ENCODE measurements around the gene TOMM6. TPM values are rescaled to one million over a fixed set of nuclear protein-coding genes. Genes with fewer than 3 reads are reported as not detected.

TOMM6 gene
- total and polyA plus RNA-seq, 4 experiments from 2014 or later = 118 to 353 (median 213) TPM

DNA sequence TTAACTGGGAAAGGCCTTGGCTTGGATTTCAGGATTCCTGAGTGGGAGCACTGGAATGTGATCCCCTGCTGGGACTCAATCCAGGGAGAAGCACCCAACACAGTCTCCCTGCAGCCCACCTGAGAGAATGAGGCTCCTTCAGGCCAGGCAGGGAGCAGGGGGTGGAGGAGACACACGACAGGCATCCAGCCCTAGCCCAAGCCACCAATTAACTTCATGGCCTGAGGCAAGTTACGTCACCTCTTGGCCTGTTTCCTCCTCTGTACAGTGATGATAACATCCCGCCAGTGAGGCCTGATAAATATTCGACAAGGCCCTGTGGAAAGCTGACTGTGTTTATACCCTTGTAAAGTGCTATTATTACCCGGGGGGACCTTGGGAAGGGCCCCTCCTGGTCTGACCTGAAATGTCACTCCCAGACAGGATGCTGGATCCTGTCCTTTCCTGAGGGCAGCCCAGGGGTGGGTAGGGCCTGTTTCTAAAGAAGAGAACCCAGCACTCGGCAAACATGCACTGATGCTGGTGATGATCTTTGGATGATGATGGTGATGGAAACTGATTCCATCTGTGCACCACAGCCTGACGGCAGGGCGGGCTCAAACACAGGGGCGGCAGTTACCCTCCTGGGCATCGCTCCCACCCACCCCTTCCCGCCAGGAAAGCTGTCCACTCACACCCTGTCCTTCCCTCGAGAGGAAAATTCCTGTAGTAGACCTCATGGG lies 20.2 kb upstream of the TOMM6 start:
- no peaks in the 10 kb centered on the region for H3K4me1 Mint-ChIP-seq
- Histone ChIP-seq H3K27ac (ENCODE audit: low read depth, low read length) (no peak overlapping the region), H3K36me3 (ENCODE audit: insufficient read depth, low read length) (peaks cover 11% of the 10 kb centered on the region), H3K4me1 (ENCODE audit: insufficient read depth, low read length) (no peaks in the 10 kb centered on the region), H3K4me3 (ENCODE audit: low read length in 2 of 2) (no peak overlapping the region), H3K27me3 (ENCODE audit: insufficient read depth, low read length) (no peaks in the 10 kb centered on the region), H3K9me3 (ENCODE audit: control insufficient read depth in 1 of 2, low read length in 2 of 2) (no peaks in the 10 kb centered on the region)
- no peak overlapping the region for H3K4me3 Mint-ChIP-seq
- no peaks in the 10 kb centered on the region for H3K9me3 Mint-ChIP-seq
- H3K27ac Mint-ChIP-seq = no peak overlapping the region
- H3K36me3 Mint-ChIP-seq = peaks cover 8 to 19% of the 10 kb centered on the region in 2 donors
- intact Hi-C loops (cut with micrococcal nuclease) = no loop called here
- CTCF ChIA-PET (ENCODE audit: partially characterized antibody) = interaction anchor here (0.5 kb wide), 1 partner anchor 466 kb away, joined by 3 read pairs; no protein-coding TSS in a partner anchor
- peaks cover 0 to 2% of the 10 kb centered on the region in 2 donors for H3K27me3 Mint-ChIP-seq
- DNase-seq = no peak
- POLR2A ChIA-PET (ENCODE audit: partially characterized antibody) = no interaction called here

DNA sequence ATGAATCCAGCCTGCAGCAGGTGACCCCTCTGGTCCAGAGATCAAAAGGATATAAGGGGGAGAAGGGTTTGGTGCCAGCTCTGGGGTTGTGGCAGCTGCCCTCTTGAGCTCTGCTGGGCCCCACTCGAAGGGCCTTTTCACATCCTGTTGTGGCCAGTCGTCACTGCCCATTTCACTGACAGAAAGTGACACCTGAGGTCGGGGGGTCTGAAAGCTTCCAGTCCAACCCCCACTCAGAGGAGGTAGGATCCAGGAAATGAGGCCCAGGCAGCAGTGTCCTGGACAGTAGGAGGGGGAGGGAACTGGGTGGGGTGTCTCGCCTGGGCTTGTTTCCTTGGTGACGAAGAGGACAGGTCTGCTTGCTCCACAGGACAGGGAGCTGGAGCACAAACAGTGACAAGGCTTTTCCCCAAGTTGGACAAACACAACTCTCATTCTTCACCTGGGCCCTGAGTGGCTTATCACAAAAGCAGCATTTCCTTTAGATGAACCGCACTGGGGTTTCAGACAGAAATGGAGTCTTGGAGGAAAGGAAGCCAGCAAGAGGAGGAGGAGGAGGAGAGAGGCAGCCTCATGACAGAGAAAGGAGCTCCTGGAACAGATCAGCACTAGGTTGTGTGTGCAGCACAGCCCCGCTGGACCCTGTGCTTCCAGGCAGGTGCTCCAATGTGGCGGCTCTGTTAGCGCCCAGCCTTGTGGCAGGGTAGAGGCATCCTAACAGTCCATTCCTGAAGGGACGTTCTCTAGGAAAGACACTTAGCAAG lies 18.8 kb upstream of the TOMM6 start:
- Mint-ChIP-seq H3K27me3 (no peaks in the 10 kb centered on the region), H3K9me3 (no peaks in the 10 kb centered on the region), H3K36me3 (peaks cover 14 to 26% of the 10 kb centered on the region in 2 donors), H3K4me1 (no peaks in the 10 kb centered on the region), H3K4me3 (no peak overlapping the region), H3K27ac (peak overlapping the region in 3 of 7 donors; percentile 29 to 55 (median 54))
- intact Hi-C loops (cut with micrococcal nuclease) = no loop called here
- no peak for DNase-seq
- no peaks in the 10 kb centered on the region for H3K9me3 ChIP-seq (ENCODE audit: control insufficient read depth in 1 of 2, low read length in 2 of 2)
- H3K27ac ChIP-seq (ENCODE audit: low read depth, low read length) = no peak overlapping the region
- H3K36me3 ChIP-seq (ENCODE audit: insufficient read depth, low read length) = peaks cover 18% of the 10 kb centered on the region
- H3K27me3 ChIP-seq (ENCODE audit: insufficient read depth, low read length) = no peaks in the 10 kb centered on the region
- H3K4me3 ChIP-seq (ENCODE audit: low read length in 2 of 2) = no peak overlapping the region
- POLR2A ChIA-PET (ENCODE audit: partially characterized antibody) = interaction anchor here (0.5 kb wide), 1 partner anchor 1341 kb away, joined by 3 read pairs; no protein-coding TSS in a partner anchor
- CTCF ChIA-PET (ENCODE audit: partially characterized antibody) = interaction anchor here (1.0 kb wide), 1 partner anchor 18 kb away, joined by 3 read pairs; no protein-coding TSS in a partner anchor
- H3K4me1 ChIP-seq (ENCODE audit: insufficient read depth, low read length) = no peaks in the 10 kb centered on the region

DNA sequence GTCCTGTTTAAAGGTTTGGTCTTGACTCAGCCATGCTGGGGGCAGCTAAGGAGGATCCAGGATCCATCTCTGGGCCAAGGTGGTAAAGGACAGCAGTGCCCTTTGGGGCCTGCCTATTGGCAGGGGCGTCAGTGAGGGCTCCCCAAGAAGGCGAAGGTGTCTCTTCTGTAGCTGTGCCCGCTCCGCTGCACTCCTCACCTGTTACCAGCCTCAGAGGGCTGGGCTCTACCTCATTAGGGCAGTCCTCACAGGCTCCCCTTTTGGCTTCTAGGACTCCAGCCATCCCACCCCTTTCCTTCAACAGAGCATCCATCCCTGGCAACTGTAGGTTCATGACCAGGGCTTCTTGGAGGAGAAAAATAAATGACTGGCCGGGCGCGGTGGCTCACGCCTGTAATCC lies 18.1 kb upstream of the TOMM6 start:
- Mint-ChIP-seq H3K27me3 (no peaks in the 10 kb centered on the region), H3K36me3 (peaks cover 18 to 30% of the 10 kb centered on the region in 2 donors), H3K4me1 (no peaks in the 10 kb centered on the region), H3K9me3 (no peaks in the 10 kb centered on the region), H3K4me3 (no peak overlapping the region), H3K27ac (no peak overlapping the region)
- DNase-seq = no peak
- Histone ChIP-seq H3K36me3 (ENCODE audit: insufficient read depth, low read length) (peaks cover 21% of the 10 kb centered on the region), H3K9me3 (ENCODE audit: control insufficient read depth in 1 of 2, low read length in 2 of 2) (no peaks in the 10 kb centered on the region), H3K4me1 (ENCODE audit: insufficient read depth, low read length) (no peaks in the 10 kb centered on the region), H3K27me3 (ENCODE audit: insufficient read depth, low read length) (no peaks in the 10 kb centered on the region), H3K4me3 (ENCODE audit: low read length in 2 of 2) (no peak overlapping the region), H3K27ac (ENCODE audit: low read depth, low read length) (no peak overlapping the region)
- intact Hi-C loops (cut with micrococcal nuclease) = no loop called here
- ChIA-PET CTCF (ENCODE audit: partially characterized antibody) (interaction anchor here (1.0 kb wide), 1 partner anchor 18 kb away, joined by 3 read pairs; no protein-coding TSS in a partner anchor), POLR2A (ENCODE audit: partially characterized antibody) (no interaction called here)

DNA sequence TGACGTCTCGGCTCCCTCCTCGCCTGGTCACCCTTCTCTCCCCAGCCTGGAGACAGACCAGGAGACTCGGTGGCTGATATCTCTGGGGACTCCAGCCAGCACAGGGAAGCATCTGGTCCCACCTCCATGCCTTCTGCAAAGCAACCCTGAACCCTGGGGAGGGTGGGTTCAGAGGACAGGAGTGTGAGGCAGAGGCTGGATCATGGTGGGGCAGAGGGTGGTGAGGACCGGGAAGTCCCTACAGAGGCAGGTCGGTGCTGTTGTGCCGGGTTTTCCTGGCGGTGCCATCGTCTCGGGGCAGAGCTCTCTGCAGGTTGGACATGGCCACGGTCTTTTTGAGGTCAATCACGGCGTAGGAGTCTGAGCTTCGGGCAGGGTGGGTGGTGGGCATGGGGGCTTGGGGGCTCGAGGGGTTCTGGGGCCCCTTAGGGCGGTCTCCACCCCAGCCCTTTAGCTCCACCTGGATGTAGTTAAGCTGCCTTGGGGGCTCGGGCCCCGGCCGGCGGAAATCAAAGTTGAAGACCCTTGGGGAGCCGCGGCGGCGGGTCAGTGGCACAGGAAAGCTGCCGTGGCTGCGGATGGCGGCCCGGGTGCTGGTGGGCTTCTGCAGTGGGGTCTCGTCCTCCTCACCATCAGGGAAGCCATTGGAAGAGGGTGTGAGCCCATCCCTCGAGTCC lies 17.0 kb upstream of the TOMM6 start:
- no peak for DNase-seq
- H3K36me3 Mint-ChIP-seq = peaks cover 25 to 41% of the 10 kb centered on the region in 2 donors
- ChIA-PET POLR2A (ENCODE audit: partially characterized antibody) (no interaction called here), CTCF (ENCODE audit: partially characterized antibody) (no interaction called here)
- no peak overlapping the region for H3K27ac Mint-ChIP-seq
- H3K27ac ChIP-seq (ENCODE audit: low read depth, low read length) = no peak overlapping the region
- peaks cover 29% of the 10 kb centered on the region for H3K36me3 ChIP-seq (ENCODE audit: insufficient read depth, low read length)
- H3K27me3 Mint-ChIP-seq = no peaks in the 10 kb centered on the region
- no peak overlapping the region for H3K4me3 ChIP-seq (ENCODE audit: low read length in 2 of 2)
- no peaks in the 10 kb centered on the region for H3K4me1 Mint-ChIP-seq
- no peaks in the 10 kb centered on the region for H3K4me1 ChIP-seq (ENCODE audit: insufficient read depth, low read length)
- no peak overlapping the region for H3K4me3 Mint-ChIP-seq
- H3K9me3 Mint-ChIP-seq = no peaks in the 10 kb centered on the region
- intact Hi-C loops (cut with micrococcal nuclease) = no loop called here
- no peaks in the 10 kb centered on the region for H3K27me3 ChIP-seq (ENCODE audit: insufficient read depth, low read length)
- H3K9me3 ChIP-seq (ENCODE audit: control insufficient read depth in 1 of 2, low read length in 2 of 2) = no peaks in the 10 kb centered on the region

DNA sequence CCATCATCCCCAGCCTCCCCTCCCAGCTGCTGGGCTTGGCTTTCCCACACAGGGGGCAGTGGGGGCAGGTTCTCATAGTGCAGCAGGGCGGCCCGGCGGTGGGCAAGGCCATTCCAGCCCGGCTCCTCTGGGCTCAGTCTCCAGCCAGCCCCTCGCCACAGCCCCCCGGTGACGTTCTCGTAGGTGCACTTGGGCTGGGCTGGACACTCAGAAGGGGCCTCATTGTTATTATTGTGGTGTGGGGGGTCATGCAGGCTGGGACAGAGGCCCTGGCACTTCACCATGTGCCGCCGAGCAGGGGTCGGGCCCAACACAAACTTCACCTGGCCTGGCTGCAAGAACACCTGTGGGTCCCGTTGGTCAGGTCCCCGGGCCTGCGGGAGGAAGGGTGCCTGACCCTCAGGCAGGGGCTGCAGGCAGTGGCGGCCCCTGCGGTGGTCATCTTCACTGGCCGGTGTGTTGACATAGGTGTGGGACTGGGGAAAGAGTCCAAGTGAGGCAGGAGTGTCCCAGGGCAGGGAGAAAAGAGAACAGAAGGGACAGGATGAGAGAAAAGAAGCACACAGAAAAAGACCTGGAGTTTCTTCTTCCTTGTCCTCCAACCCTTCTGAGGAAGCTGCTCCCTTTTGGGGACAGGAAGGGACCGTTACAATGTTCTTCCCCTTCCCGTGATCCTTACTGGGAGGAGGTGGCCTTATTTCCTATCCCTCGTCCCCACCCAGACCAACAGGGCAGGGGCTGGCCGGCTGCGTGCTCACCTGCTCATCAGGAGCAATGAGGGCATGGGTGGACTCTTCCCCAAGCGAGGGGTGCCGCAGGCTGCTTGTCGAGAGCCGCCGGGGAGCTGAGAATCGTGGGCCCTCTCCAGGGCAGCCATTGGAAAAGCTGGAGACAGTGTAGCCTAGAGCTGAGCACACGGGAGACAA lies 16.2 kb upstream of the TOMM6 start:
- Histone ChIP-seq H3K9me3 (ENCODE audit: control insufficient read depth in 1 of 2, low read length in 2 of 2) (no peaks in the 10 kb centered on the region), H3K36me3 (ENCODE audit: insufficient read depth, low read length) (peaks cover 30% of the 10 kb centered on the region), H3K4me3 (ENCODE audit: low read length in 2 of 2) (no peak overlapping the region), H3K4me1 (ENCODE audit: insufficient read depth, low read length) (no peaks in the 10 kb centered on the region), H3K27me3 (ENCODE audit: insufficient read depth, low read length) (no peaks in the 10 kb centered on the region), H3K27ac (ENCODE audit: low read depth, low read length) (no peak overlapping the region)
- H3K27ac Mint-ChIP-seq = no peak overlapping the region
- H3K4me3 Mint-ChIP-seq = no peak overlapping the region
- intact Hi-C loops (cut with micrococcal nuclease) = no loop called here
- ChIA-PET CTCF (ENCODE audit: partially characterized antibody) (interaction anchor here (0.8 to 1.2 kb wide), 2 partner anchors 16 to 88 kb away, joined by 3 to 5 read pairs; partner anchors contain the start of gene TOMM6), POLR2A (ENCODE audit: partially characterized antibody) (no interaction called here)
- H3K27me3 Mint-ChIP-seq = no peaks in the 10 kb centered on the region
- H3K9me3 Mint-ChIP-seq = no peaks in the 10 kb centered on the region
- no peak for DNase-seq
- peaks cover 25 to 45% of the 10 kb centered on the region in 2 donors for H3K36me3 Mint-ChIP-seq
- no peaks in the 10 kb centered on the region for H3K4me1 Mint-ChIP-seq

DNA sequence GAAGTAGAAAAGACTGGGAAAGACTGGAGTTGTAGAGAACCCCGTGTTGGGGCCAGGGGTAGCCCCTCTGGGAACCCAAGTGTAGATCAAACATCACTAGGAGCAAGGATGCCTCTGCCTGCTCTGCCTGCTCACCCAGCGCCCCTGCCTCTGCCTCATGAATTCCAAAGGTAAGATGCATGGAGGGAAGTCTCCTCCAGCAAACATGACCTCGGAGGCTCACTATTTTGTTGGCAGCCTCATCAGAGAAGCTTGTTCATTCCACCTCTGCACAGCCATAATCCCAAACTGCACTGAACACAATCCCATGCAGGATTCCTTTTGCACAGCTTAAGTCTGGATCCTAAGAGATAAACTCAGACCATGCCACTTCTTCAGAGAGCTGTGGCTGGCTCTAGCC lies 12.7 kb upstream of the TOMM6 start:
- intact Hi-C loops (cut with micrococcal nuclease) = no loop called here
- Histone ChIP-seq H3K9me3 (ENCODE audit: control insufficient read depth in 1 of 2, low read length in 2 of 2) (no peaks in the 10 kb centered on the region), H3K27ac (ENCODE audit: low read depth, low read length) (no peak overlapping the region), H3K4me3 (ENCODE audit: low read length in 2 of 2) (no peak overlapping the region), H3K36me3 (ENCODE audit: insufficient read depth, low read length) (peaks cover 30% of the 10 kb centered on the region), H3K4me1 (ENCODE audit: insufficient read depth, low read length) (peaks cover 7% of the 10 kb centered on the region), H3K27me3 (ENCODE audit: insufficient read depth, low read length) (no peaks in the 10 kb centered on the region)
- Mint-ChIP-seq H3K27me3 (peaks cover 0 to under 1% of the 10 kb centered on the region in 2 donors), H3K9me3 (no peaks in the 10 kb centered on the region), H3K4me3 (no peak overlapping the region), H3K27ac (peak overlapping the region in 1 of 7 donors; percentile 8), H3K36me3 (peaks cover 28 to 44% of the 10 kb centered on the region in 2 donors), H3K4me1 (peaks cover 5 to 15% (median 6%) of the 10 kb centered on the region in 4 donors)
- no peak for DNase-seq
- CTCF ChIA-PET (ENCODE audit: partially characterized antibody) = interaction anchor here (0.9 to 4.5 kb wide), 5 partner anchors 9 to 41 kb away, joined by 3 to 28 read pairs (median 3); partner anchors contain the start of genes TFEB and TOMM6
- POLR2A ChIA-PET (ENCODE audit: partially characterized antibody) = no interaction called here
